NCI-H2196 (cell line): Measurements from ENCODE around the gene SERBP1.

Source experiments
- DNase-seq: peaks from one replicate; lab custom pipeline; 2025; ENCODE audit not compliant: unreplicated experiment; lab: John Stamatoyannopoulos, UW

Gene SERBP1

DNA sequence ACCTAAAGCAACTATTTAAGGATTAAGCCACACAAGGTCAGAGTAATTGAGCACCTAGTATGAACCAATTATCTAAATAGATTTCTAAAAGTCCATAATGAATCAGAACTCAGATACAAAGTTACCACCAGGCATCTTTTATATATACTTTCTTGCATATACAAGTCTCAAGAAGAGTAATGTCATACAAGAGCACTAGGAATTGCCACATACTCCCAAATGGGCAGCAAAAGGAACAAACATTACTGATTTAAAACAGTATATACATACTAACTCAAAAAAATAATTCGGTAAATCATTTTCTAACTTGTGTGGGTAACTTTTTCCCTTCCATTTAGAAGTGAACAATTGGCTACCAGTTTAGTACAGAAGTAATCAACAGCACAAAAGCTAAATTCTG, 22.1 kb downstream of the SERBP1 start:
- no peak for DNase-seq

DNA sequence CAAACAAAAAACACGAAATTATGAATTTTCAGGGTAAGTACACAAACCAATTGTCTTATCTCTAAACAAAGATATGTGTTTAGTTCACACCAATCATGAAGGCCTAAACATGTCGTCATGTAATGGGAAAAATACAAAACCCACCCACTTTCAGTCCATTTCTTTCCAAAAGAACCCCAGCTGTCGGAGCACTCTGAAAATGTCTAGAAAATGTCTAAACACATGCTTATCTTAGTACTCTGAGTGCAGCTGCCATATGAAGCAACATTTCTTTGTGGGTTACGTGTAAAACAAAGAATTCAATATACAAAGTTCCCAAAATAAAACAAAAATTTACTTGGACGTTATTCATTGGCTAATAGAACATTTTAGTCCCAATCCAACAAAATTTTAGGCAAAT, 22.7 kb downstream of the SERBP1 start:
- DNase-seq, result no peak

GRCh38 chr1:67405473-67406245, 24.5 kb downstream of the SERBP1 start:
- DNase-seq, result no peak

GRCh38 chr1:67404212-67404620, 26.0 kb downstream of the SERBP1 start:
- no peak for DNase-seq

- DNase-seq, result no peak
Measured at GRCh38 chr1:67401443-67401842, 28.8 kb downstream of the SERBP1 start.

GRCh38 chr1:67400029-67400786, 30.0 kb downstream of the SERBP1 start:
- DNase-seq, result peak; percentile 10

GRCh38 chr1:67399199-67399993, 30.8 kb downstream of the SERBP1 start:
- no peak for DNase-seq

DNA sequence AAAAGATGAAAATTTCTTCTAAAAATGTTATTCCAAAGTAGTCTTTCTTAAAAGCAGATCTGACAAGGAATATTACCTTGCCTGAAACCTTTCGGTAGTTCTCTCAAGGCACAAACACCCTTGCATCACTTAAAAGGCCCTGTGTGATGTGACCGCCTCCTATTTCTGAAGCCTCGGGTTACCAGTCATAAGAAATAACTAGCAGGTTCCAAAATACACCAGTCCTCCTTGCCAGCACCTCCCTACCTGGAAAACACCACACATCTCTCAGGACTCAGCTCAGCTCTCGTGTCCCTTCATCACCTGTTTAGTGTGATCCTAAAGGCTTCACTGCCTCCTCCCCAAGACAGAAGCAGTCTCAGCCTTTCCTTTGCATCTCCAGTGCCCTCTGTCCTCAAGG, 35.7 kb downstream of the SERBP1 start:
- DNase-seq, result no peak

GRCh38 chr1:67393737-67394136, 36.5 kb downstream of the SERBP1 start:
- DNase-seq, result no peak

DNA sequence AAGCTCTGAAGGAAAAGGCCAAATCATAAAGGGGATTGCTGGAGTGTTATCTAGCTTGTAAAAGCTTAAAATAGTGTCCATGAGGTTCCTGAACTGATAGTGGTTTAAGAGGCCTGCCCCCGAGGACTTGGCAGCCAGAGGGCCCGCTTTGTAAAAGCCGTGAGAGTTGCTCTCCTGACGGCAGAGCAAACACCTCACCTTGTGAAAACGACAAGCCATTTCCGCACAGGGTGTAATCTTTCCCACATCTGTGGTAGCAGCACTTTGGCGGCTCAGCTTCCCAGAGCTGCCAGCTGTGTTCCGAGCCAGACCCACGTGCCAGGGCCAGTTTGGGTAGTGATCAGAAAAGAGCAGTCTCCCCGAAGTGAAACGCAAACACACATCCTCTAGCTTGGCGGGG, 37.0 kb downstream of the SERBP1 start:
- no peak for DNase-seq

GRCh38 chr1:67390041-67390887, 39.9 kb downstream of the SERBP1 start:
- DNase-seq, result no peak

GRCh38 chr1:67383999-67384638, 46.1 kb downstream of the SERBP1 start:
- DNase-seq, result no peak

DNA sequence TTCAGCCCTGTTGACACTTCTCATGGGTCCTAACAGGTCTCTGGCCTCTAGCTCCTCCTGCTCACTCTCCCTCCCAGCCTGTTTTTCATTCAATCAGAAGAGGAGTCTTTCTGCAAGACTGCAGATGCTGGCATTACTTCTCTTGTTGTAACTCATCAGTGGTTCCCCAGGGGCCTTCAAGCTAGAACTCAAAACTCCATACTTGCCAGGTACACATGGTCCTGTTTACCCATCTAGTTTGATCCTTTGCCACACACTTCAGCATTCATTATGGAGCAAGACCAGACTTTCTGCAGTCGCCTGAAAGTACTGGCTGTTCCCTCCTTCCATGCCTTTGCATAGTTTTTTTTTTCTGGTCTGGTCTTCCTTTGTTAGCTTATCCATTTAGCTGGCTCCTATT, 47.9 kb downstream of the SERBP1 start:
- no peak for DNase-seq

DNA sequence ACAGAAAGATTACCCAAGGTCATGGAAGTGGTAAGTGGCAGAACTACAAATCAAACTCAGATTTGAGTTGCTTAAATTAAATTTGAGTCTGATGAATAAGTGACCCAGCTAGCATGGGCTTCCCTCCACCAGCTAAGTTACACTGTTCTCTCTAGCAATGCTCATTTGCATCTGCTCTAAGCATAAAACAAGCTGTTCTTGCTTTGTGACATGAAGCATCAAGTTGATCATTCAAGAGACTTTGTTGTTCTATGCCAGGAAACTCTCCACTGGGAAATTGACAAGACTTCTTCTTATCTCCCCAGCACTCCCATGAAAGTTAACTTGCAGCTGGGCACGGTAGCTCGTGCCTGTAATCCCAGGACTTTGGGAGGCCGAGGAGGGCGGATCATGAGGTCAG, 49.0 kb downstream of the SERBP1 start:
- DNase-seq, result no peak

- no peak for DNase-seq
Measured at GRCh38 chr1:67377253-67377652, 52.9 kb downstream of the SERBP1 start.

DNA sequence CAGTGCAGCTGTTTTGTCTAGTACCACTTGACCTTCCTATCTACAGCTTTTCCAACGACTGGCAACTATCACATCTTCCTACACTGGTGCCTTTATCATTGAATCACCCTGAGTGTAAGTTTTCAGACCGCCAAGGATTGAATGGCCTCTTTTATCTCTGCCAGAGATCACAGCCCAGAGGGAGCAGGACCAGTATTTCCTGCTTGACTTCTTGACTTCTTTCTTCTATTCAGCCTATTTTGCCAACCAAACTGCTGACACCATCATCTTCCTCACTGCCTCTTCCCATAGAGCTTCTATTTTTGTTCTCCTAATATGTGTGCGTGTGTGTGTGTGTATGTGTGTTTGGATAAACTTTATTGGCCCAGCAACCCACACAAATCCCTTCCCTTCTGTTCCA, 53.8 kb downstream of the SERBP1 start:
- DNase-seq, result peak; percentile 35

- DNase-seq, result no peak
Measured at GRCh38 chr1:67372898-67373297, 57.3 kb downstream of the SERBP1 start.

- no peak for DNase-seq
Measured at GRCh38 chr1:67372136-67372535, 58.1 kb downstream of the SERBP1 start.

GRCh38 chr1:67371681-67372080, 58.5 kb downstream of the SERBP1 start:
- no peak for DNase-seq

DNA sequence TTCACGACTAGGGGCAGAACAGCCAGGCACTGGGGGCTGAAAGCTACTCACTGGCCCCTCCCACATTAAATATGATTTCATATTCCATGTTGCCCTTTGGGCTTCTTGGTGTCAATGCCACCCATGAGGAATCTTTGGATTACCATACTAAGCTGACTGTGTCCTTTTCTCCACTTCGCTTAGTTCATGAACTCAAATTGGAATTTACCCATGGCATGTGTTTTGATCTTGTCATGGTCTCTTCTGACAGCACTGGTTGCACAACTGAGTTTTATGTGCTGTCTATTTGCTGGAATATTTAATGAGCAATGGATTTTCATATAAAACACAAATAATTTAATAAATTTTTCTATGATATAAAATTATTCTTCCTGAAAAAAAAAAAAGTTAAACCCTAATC, 59.2 kb downstream of the SERBP1 start:
- DNase-seq, result no peak
